ENCODE measurements around the gene FAM227A.

Gene FAM227A

DNA sequence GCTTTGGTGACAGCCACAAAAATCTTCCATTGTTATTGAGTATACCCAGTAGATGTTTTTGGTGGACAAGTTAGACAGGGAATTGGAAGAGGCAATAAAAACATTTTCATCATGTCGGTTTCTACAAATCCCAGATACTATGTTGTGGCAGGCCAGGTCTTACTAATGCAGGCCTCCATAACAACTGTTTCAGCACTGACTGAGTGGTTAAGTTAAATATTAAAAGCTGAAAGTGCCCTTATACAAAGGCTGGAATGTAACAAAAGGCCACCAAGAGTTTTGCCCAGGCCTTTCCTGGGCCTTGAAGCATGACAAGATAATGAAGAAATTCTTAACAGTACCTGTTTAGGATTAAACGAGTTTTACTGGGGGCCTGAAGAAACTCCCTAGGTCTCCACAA lies 115.5 kb downstream of the FAM227A start:
- DNase-seq (ENCODE audit: low read depth) = no peak

GRCh38 chr22:38531251-38531938 lies 124.8 kb downstream of the FAM227A start:
- DNase-seq (ENCODE audit: low read depth) = no peak

Measured in iris pigment epithelial cell (primary cell).